HEK293 (cell line): ENCODE data around the gene IL17RB.

Source experiments
- CTCF ChIA-PET: fragments of 350-600 bp; formaldehyde crosslinking; extraction: SDS; loops from one replicate; lab custom pipeline; 2021; ENCODE audit warnings: antibody characterized with exemption; lab: Yijun Ruan, JAX
- POLR2A ChIA-PET: fragments of 300-600 bp; formaldehyde crosslinking; extraction: SDS; loops from one replicate; lab custom pipeline; 2020; ENCODE audit warnings: antibody characterized with exemption, inconsistent platforms; lab: Yijun Ruan, JAX
- H3K27ac ChIP-seq: fragments of 200-500 bp; sonication (Bioruptor generic); 2 replicates; pipeline ENCODE4 v1.5.1; 2014; ENCODE audit warnings: low read depth, low read length, control low read depth, inconsistent platforms; ENCODE audit errors: extremely low read depth
- H3K36me3 ChIP-seq, 2 experiments: fragments of 200-500 bp in 1 of 2; sonication (Bioruptor generic) in 1 of 2; 1 replicate in 1 of 2; 2 replicates in 1 of 2; pipeline ENCODE4 v1.5.1; 2014 to 2017; ENCODE audit warnings: inconsistent platforms in 2 of 2, low read length in 2 of 2; ENCODE audit not compliant: control insufficient read depth in 2 of 2, insufficient read depth in 1 of 2
- H3K4me1 ChIP-seq: fragments of 200-500 bp; sonication (Bioruptor generic); 2 replicates; pipeline ENCODE4 v1.5.1; 2014; ENCODE audit warnings: mild to moderate bottlenecking, low read length, inconsistent platforms; ENCODE audit not compliant: control insufficient read depth, insufficient read depth
- H3K4me3 ChIP-seq: 2 replicates; pipeline ENCODE4 v1.5.1; 2011; ENCODE audit warnings: low read depth, mild to moderate bottlenecking, control low read depth, low read length, moderate library complexity
- H3K9me3 ChIP-seq: fragments of 200-500 bp; sonication (Bioruptor generic); 2 replicates; pipeline ENCODE4 v1.5.1; 2014; ENCODE audit warnings: low read depth, low read length, inconsistent platforms; ENCODE audit not compliant: control insufficient read depth, insufficient read depth
- BCL11A ChIP-seq: fragments of 450-650 bp; formaldehyde crosslinking; IDR thresholded peaks from 2 replicates; pipeline ENCODE4 v1.5.1; 2016; ENCODE audit warnings: low read depth, missing biosample characterization, missing genetic modification characterization
- GFI1B ChIP-seq: fragments of 450-650 bp; formaldehyde crosslinking; IDR thresholded peaks from 2 replicates; pipeline ENCODE4 v1.5.1; 2016; ENCODE audit warnings: missing biosample characterization, missing genetic modification characterization
- HOXD13 ChIP-seq: sonication (generic); formaldehyde crosslinking; IDR thresholded peaks from 2 replicates; pipeline ENCODE4 v1.8.0; 2022; ENCODE audit warnings: missing genetic modification reagents, borderline replicate concordance
- KLF17 ChIP-seq: fragments of 450-650 bp; formaldehyde crosslinking; IDR thresholded peaks from 2 replicates; pipeline ENCODE4 v1.5.1; 2016; ENCODE audit warnings: missing biosample characterization, missing genetic modification characterization
- SCRT2 ChIP-seq: fragments of 450-650 bp; formaldehyde crosslinking; IDR thresholded peaks from 2 replicates; pipeline ENCODE4 v1.5.1; 2016; ENCODE audit warnings: missing biosample characterization, missing genetic modification characterization
- TRIM28 ChIP-seq: IDR thresholded peaks from 2 replicates; pipeline ENCODE4 v1.6.1; 2011; ENCODE audit warnings: low read length, control low read depth, borderline replicate concordance
- ZBTB7A ChIP-seq: fragments of 450-650 bp; formaldehyde crosslinking; IDR thresholded peaks from 2 replicates; pipeline ENCODE4 v1.5.1; 2016; ENCODE audit warnings: low read depth, missing biosample characterization, missing genetic modification characterization
- ZIC2 ChIP-seq: fragments of 450-650 bp; formaldehyde crosslinking; IDR thresholded peaks from 2 replicates; pipeline ENCODE4 v1.5.1; 2016; ENCODE audit warnings: missing biosample characterization, missing genetic modification characterization
- ZNF138 ChIP-seq: fragments of 450-650 bp; formaldehyde crosslinking; IDR thresholded peaks from 2 replicates; pipeline ENCODE4 v1.5.1; 2016; ENCODE audit warnings: missing biosample characterization, missing genetic modification characterization, borderline replicate concordance
- ZNF157 ChIP-seq: fragments of 450-650 bp; formaldehyde crosslinking; IDR thresholded peaks from 2 replicates; pipeline ENCODE4 v1.5.1; 2016; ENCODE audit warnings: missing biosample characterization, missing genetic modification characterization
- ZNF19 ChIP-seq: fragments of 450-650 bp; formaldehyde crosslinking; IDR thresholded peaks from 2 replicates; pipeline ENCODE4; 2016; ENCODE audit warnings: missing biosample characterization, missing genetic modification characterization, low read depth
- ZNF248 ChIP-seq: fragments of 450-650 bp; formaldehyde crosslinking; IDR thresholded peaks from 2 replicates; pipeline ENCODE4 v1.5.1; 2017; ENCODE audit warnings: missing biosample characterization, missing genetic modification characterization
- ZNF280C ChIP-seq: fragments of 450-650 bp; formaldehyde crosslinking; IDR thresholded peaks from 2 replicates; pipeline ENCODE4 v1.5.1; 2016; ENCODE audit warnings: missing biosample characterization, missing genetic modification characterization
- ZNF335 ChIP-seq: fragments of 450-650 bp; formaldehyde crosslinking; conservative IDR thresholded peaks from 2 replicates; pipeline ENCODE4 v1.5.1; 2016; ENCODE audit warnings: missing biosample characterization, missing genetic modification characterization
- ZNF341 ChIP-seq: fragments of 450-650 bp; formaldehyde crosslinking; IDR thresholded peaks from 2 replicates; pipeline ENCODE4; 2016; ENCODE audit warnings: low read depth, missing biosample characterization, missing genetic modification characterization
- ZNF354C ChIP-seq: fragments of 450-650 bp; formaldehyde crosslinking; IDR thresholded peaks from 2 replicates; pipeline ENCODE4 v1.5.1; 2016; ENCODE audit warnings: missing biosample characterization, missing genetic modification characterization, low read depth, borderline replicate concordance
- ZNF416 ChIP-seq: fragments of 450-650 bp; formaldehyde crosslinking; IDR thresholded peaks from 2 replicates; pipeline ENCODE4 v1.5.1; 2016; ENCODE audit warnings: missing biosample characterization, missing genetic modification characterization
- ZNF426 ChIP-seq: fragments of 450-650 bp; formaldehyde crosslinking; IDR thresholded peaks from 2 replicates; pipeline ENCODE4 v1.5.1; 2017; ENCODE audit warnings: missing biosample characterization, missing genetic modification characterization, mild to moderate bottlenecking, inconsistent platforms, moderate library complexity
- ZNF433 ChIP-seq: fragments of 450-650 bp; formaldehyde crosslinking; IDR thresholded peaks from 2 replicates; pipeline ENCODE4 v1.5.1; 2016; ENCODE audit warnings: missing biosample characterization, missing genetic modification characterization, low read depth
- ZNF561 ChIP-seq: fragments of 450-650 bp; IDR thresholded peaks from 2 replicates; pipeline ENCODE4 v1.5.1; 2018; ENCODE audit warnings: missing biosample characterization, missing genetic modification characterization, borderline replicate concordance
- ZNF624 ChIP-seq: fragments of 450-650 bp; formaldehyde crosslinking; IDR thresholded peaks from 2 replicates; pipeline ENCODE4 v1.5.1; 2017; ENCODE audit warnings: missing biosample characterization, missing genetic modification characterization
- ZNF76 ChIP-seq: fragments of 450-650 bp; formaldehyde crosslinking; IDR thresholded peaks from 2 replicates; pipeline ENCODE4; 2016; ENCODE audit warnings: low read depth, missing biosample characterization, missing genetic modification characterization, borderline replicate concordance
- ZNF777 ChIP-seq: fragments of 450-650 bp; formaldehyde crosslinking; IDR thresholded peaks from 2 replicates; pipeline ENCODE4 v1.5.1; 2017; ENCODE audit warnings: missing biosample characterization, missing genetic modification characterization, borderline replicate concordance
- ZNF830 ChIP-seq: fragments of 450-650 bp; IDR thresholded peaks from 2 replicates; pipeline ENCODE4 v1.5.0; 2018; ENCODE audit warnings: missing biosample characterization, missing genetic modification characterization, low read depth, mild to moderate bottlenecking, moderate library complexity
- ZNF837 ChIP-seq: fragments of 450-650 bp; formaldehyde crosslinking; IDR thresholded peaks from 2 replicates; pipeline ENCODE4 v1.5.1; 2016; ENCODE audit warnings: missing biosample characterization, missing genetic modification characterization
- ZSCAN4 ChIP-seq: fragments of 450-650 bp; formaldehyde crosslinking; IDR thresholded peaks from 2 replicates; pipeline ENCODE4 v1.5.1; 2017; ENCODE audit warnings: missing biosample characterization, missing genetic modification characterization
- ZXDB ChIP-seq: fragments of 450-650 bp; formaldehyde crosslinking; IDR thresholded peaks from 2 replicates; pipeline ENCODE4 v1.5.1; 2016; ENCODE audit warnings: missing biosample characterization, missing genetic modification characterization
- TF ChIP-seq, protein P1 (sequence below): fragments of 450-650 bp; formaldehyde crosslinking; IDR thresholded peaks from 2 replicates; pipeline ENCODE4 v1.5.1; 2016; ENCODE audit warnings: missing biosample characterization, missing genetic modification characterization

Gene IL17RB

GRCh38 chr3:53807117-53807810, 39.1 kb upstream of the IL17RB start (continued):
- no peak for TF ChIP-seq ZNF624
- TF ChIP-seq ZNF341 (tag by site-specific recombination), result no peak
- no peak for TF ChIP-seq ZNF777 (tag by site-specific recombination)
- no peak for TF ChIP-seq ZNF335 (tag by site-specific recombination)
- no peak for TF ChIP-seq ZNF138 (tag by site-specific recombination)
- TF ChIP-seq KLF17 (tag by site-specific recombination), result no peak
- TF ChIP-seq, all 188 proteins: peak for 0

DNA sequence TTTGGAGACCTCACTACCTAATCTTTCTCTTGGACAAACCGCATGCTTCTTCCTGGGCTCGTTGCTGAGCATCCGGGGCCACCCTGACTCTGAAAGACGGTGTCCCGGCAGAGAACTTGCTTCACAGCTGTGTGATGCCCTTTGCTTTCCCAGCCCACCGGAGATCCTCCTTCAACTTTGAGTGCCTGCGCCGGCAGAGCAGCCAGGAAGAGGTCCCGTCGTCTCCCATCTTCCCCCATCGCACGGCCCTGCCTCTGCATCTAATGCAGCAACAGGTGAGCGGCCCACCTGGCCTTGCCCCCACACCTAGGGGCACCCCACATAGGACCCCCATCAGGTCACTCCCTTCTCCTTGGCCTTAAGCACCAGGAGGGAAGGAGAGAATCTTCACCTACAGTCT, 37.9 kb upstream of the IL17RB start:
- H3K9me3 ChIP-seq, result no peaks in the 10 kb centered on the region
- H3K27ac ChIP-seq, result no peak overlapping the region
- ChIA-PET CTCF (no interaction called here), POLR2A (no interaction called here)
- no peak overlapping the region for H3K4me3 ChIP-seq
- no peaks in the 10 kb centered on the region for H3K36me3 ChIP-seq
- no peaks in the 10 kb centered on the region for H3K4me1 ChIP-seq
- TF ChIP-seq ZNF248 (tag by site-specific recombination) (no peak), ZXDB (no peak), ZNF426 (tag by site-specific recombination) (no peak), ZNF19 (tag by site-specific recombination) (no peak), ZIC2 (tag by site-specific recombination) (no peak), SCRT2 (peak; percentile 74)

DNA sequence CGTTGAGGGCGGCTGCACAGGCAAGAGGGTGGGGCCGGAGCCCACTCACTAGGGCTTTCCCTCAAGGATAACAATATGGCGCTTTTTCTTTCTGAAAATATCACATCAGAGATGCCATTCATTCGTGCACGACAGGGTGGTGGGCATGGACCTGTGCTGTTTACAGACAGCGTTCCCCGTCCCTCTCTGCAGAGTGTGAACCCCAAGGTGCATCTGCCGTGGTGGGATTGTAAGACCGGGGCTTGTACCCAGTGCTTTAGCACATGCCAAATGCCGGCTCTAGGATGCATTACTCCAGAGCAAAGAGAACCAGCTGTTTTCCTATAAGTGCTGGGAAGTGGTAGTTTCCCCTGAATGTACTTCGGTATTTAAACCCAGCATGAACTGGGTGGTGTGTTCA, 37.1 kb upstream of the IL17RB start:
- POLR2A ChIA-PET, result no interaction called here
- Histone ChIP-seq H3K36me3 (no peaks in the 10 kb centered on the region), H3K9me3 (no peaks in the 10 kb centered on the region), H3K4me3 (no peak overlapping the region), H3K27ac (no peak overlapping the region), H3K4me1 (no peaks in the 10 kb centered on the region)
- CTCF ChIA-PET, result no interaction called here
- TF ChIP-seq ZNF433 (no peak), ZNF416 (tag by site-specific recombination) (no peak), HOXD13 (CRISPR knock-in tag) (no peak), ZSCAN4 (tag by site-specific recombination) (no peak), ZNF280C (tag by site-specific recombination) (no peak), BCL11A (tag by site-specific recombination) (no peak), ZNF561 (tag by site-specific recombination) (no peak), GFI1B (no peak), ZNF157 (tag by site-specific recombination) (no peak), TRIM28 (no peak), ZNF76 (no peak), ZNF830 (tag by site-specific recombination) (no peak), ZNF354C (tag by site-specific recombination) (no peak), ZNF837 (no peak), ZBTB7A (tag by site-specific recombination) (no peak), ZNF248 (tag by site-specific recombination) (no peak)
- TF ChIP-seq, protein P1, sequence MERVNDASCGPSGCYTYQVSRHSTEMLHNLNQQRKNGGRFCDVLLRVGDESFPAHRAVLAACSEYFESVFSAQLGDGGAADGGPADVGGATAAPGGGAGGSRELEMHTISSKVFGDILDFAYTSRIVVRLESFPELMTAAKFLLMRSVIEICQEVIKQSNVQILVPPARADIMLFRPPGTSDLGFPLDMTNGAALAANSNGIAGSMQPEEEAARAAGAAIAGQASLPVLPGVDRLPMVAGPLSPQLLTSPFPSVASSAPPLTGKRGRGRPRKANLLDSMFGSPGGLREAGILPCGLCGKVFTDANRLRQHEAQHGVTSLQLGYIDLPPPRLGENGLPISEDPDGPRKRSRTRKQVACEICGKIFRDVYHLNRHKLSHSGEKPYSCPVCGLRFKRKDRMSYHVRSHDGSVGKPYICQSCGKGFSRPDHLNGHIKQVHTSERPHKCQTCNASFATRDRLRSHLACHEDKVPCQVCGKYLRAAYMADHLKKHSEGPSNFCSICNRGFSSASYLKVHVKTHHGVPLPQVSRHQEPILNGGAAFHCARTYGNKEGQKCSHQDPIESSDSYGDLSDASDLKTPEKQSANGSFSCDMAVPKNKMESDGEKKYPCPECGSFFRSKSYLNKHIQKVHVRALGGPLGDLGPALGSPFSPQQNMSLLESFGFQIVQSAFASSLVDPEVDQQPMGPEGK, result no peak
